Coronary artery (tissue), 2 donors: ENCODE measurements around the gene MYBPH.

Source experiments
- DNase-seq: peaks from one replicate; pipeline ENCODE4 v3.0.0-alpha.2; 2017; ENCODE audit warnings: low spot score
- H3K27ac ChIP-seq, 2 donors: fragments of 200-600 bp; sonication (generic); one replicate each; pipeline ENCODE4 v1.5.1; 2016 to 2019
- H3K4me3 ChIP-seq: fragments of 200-600 bp; sonication (generic); 2 replicates; pipeline ENCODE4 v1.5.1; 2016; ENCODE audit warnings: mild to moderate bottlenecking, moderate library complexity
- TF ChIP-seq, protein P1 (sequence below): fragments of 200-600 bp; sonication (generic); IDR thresholded peaks from one replicate; pipeline ENCODE4 v1.5.1; 2019; ENCODE audit warnings: antibody characterized with exemption

The MYBPH gene, protein sequence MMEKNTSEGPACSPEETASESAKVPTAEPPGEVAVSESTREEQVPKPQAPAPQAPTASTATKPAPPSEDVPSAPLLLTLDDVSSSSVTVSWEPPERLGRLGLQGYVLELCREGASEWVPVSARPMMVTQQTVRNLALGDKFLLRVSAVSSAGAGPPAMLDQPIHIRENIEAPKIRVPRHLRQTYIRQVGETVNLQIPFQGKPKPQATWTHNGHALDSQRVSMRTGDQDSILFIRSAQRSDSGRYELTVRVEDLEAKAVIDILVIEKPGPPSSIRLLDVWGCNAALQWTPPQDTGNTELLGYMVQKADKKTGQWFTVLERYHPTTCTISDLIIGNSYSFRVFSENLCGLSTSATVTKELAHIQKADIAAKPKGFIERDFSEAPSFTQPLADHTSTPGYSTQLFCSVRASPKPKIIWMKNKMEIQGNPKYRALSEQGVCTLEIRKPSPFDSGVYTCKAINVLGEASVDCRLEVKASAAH

DNA sequence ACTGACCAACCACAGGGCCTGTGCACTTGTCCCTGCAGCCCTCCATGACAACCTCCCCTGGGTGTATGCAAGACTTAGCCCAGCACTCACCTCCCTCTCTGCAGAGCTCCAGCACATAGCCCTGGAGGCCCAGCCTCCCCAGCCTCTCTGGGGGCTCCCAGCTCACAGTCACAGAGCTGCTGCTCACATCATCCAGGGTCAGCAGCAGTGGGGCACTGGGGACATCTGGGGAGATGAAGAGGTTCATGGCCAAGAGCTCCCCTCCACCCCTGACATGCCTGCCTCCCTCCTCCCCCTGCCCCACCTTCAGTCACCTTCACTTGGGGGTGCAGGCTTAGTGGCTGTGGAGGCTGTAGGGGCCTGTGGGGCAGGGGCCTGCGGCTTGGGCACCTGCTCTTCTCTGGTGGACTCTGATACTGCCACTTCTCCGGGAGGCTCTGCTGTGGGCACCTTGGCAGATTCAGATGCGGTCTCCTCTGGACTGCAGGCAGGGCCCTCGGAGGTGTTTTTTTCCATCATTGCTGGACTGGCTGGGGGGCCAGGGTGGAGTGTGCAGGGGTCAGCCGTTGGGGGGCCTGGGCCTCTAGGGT, at the start of gene MYBPH:
Gene MYBPH (minus strand): TSS at position 590 of the 590 bp plus-strand sequence. CDS start 71 bp downstream, at position 519.
- no peak within 1 kb of the TSS for H3K27ac ChIP-seq
- TF ChIP-seq, protein P1, sequence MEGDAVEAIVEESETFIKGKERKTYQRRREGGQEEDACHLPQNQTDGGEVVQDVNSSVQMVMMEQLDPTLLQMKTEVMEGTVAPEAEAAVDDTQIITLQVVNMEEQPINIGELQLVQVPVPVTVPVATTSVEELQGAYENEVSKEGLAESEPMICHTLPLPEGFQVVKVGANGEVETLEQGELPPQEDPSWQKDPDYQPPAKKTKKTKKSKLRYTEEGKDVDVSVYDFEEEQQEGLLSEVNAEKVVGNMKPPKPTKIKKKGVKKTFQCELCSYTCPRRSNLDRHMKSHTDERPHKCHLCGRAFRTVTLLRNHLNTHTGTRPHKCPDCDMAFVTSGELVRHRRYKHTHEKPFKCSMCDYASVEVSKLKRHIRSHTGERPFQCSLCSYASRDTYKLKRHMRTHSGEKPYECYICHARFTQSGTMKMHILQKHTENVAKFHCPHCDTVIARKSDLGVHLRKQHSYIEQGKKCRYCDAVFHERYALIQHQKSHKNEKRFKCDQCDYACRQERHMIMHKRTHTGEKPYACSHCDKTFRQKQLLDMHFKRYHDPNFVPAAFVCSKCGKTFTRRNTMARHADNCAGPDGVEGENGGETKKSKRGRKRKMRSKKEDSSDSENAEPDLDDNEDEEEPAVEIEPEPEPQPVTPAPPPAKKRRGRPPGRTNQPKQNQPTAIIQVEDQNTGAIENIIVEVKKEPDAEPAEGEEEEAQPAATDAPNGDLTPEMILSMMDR = no peak
- no peak within 1 kb of the TSS for H3K4me3 ChIP-seq
- DNase-seq = no peak

DNA sequence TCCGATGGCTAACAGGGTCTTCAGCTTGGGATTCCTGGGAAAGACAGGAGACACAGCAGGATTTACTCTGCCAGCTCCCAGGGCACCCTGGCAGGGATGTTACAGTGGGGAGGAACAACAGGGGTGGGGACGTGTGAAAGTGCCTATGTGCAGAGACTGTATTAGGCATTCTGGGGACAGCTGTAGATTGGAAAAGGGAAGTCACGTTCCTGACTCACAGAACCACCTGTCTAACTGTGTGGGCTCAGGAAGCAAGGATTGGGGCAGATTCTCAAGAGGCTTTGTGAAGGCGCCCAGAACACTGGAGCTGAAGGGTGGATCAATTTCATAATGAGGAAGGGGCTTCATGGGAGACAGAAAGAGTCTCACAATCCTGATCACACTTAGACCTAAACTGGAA, 49.4 kb upstream of the MYBPH start:
- DNase-seq = no peak
- H3K4me3 ChIP-seq = no peak overlapping the region
- no peak overlapping the region for H3K27ac ChIP-seq
- TF ChIP-seq, protein P1 = no peak

DNA sequence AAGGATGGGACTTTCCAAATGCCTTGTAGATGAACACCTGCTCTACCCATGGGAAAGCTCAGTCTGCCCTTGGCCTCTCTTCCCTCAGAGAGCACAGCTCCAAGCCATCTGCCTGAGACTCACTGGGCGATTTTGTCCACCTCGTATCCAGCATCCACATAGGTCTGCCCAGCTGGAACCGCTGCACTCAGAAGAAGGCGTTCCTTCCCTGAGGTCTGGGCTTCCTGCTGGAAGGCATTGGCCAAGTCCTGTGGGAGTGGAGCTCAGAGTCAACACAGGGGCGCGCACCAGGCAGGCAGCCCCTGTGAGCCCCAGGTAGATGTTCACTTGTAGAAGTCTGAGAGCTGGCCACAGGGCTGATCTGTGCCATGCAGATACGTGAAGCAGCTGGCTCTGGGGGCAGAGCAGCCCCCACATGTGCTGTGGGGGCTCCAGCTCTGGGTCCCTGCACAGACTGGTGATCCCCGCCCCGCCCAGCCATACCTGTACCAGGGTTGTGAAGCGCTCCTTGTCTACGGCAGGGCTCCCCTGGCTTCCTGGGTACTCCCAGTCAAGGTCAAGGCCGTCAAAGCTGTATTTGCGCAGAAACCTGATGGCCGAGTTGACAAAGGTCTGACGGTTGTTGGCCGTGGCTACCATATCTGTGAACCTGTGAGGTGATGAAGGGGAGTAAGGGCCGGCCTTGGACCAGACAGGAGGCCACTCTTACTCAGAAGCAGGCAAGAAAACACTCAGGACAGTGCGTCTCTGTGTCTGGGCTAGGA, 47.6 kb upstream of the MYBPH start:
- no peak for DNase-seq
- TF ChIP-seq, protein P1 = no peak
- Histone ChIP-seq H3K4me3 (no peak overlapping the region), H3K27ac (no peak overlapping the region)

DNA sequence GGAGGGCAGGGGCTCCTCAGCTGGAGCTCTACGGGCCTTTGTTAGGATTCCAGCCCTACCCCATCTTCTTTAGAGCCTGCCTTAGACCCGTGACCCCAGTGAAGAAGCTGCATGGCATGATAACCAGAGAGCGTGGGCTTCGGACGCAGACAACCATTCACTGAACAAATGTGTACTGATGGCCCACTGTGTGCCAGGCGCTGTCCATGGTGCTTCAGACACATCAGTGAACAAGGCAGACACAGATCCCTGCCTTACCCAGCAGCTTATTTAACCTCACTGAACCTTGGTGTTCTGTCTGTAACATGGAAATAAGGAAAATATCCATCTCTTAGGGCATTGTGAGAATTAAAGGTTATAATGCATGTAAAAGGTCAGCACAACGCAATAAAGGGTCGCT, 44.3 kb upstream of the MYBPH start:
- H3K4me3 ChIP-seq = no peak overlapping the region
- DNase-seq = no peak
- TF ChIP-seq, protein P1 = no peak
- H3K27ac ChIP-seq = no peak overlapping the region

DNA sequence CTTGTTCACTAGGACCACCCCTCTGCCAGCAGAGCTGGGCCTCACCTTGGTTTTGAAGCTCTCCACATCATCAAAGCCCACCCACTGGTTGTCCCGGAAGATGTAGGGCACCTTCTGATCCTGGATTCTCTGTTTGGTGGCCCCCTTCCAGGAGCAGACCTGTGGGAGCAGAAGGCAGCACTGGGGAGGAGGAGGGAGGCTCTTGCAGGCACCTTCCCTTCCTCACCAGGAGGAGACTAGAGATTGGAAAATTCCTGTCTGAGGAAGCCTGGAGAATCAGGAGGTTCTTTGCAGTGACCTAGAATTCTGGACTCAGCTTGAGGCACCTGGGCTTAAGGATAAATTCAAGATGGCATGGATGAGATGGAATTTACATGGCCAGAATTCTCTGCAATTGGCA, 43.5 kb upstream of the MYBPH start:
- TF ChIP-seq, protein P1 = no peak
- no peak overlapping the region for H3K4me3 ChIP-seq
- H3K27ac ChIP-seq = no peak overlapping the region
- no peak for DNase-seq

DNA sequence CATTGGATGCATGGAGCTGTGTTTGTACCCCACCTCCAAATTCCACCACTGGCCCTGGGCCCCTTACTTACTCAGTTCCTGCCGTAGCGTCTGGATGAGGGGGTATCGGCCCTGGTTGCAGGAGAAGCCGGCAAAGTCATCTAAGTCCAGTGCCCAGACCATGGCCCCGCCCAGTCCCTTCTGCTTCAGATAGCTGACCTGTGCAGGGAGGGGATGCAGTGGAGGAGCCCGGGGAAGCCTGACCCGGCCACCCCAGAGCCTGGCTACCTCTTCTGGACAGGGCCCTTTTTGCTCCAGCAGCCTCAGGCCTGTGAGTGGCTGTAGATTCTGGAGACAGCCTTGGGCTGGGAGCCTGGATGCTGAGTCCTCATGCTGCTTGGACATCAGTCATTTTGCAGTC, 42.0 kb upstream of the MYBPH start:
- no peak overlapping the region for H3K4me3 ChIP-seq
- H3K27ac ChIP-seq = no peak overlapping the region
- DNase-seq = no peak
- TF ChIP-seq, protein P1 = no peak
